HepG2 (cell line): ENCODE results near the gene DNAJC15. TPM values are rescaled to one million over a fixed set of nuclear protein-coding genes. Genes with fewer than 3 reads are reported as not detected.

ENCODE experiments used
- AHDC1 ChIP-seq: sonication (generic); formaldehyde crosslinking; IDR thresholded peaks from 2 replicates; pipeline ENCODE4 v1.5.1; 2020; ENCODE audit warnings: mild to moderate bottlenecking, missing genetic modification reagents, borderline replicate concordance
- CBFB ChIP-seq: sonication (generic); formaldehyde crosslinking; IDR thresholded peaks from 2 replicates; pipeline ENCODE4 v1.4.0; 2020; ENCODE audit warnings: missing genetic modification reagents
- CREB1 ChIP-seq, 2 experiments: fragments of 450-650 bp in 1 of 2; IDR thresholded peaks; 2 replicates each; pipeline ENCODE4 v1.6.1; 2016 to 2017; ENCODE audit warnings: control low read depth in 1 of 2, mild to moderate bottlenecking in 1 of 2, missing compliant biosample characterization in 1 of 2, missing genetic modification characterization in 1 of 2
- DMAP1 ChIP-seq: IDR thresholded peaks from 2 replicates; pipeline ENCODE4 v1.6.1; 2016
- FOSL2 ChIP-seq: sonication (generic); formaldehyde crosslinking; IDR thresholded peaks from 2 replicates; pipeline ENCODE4 v1.4.0; 2020; ENCODE audit warnings: missing genetic modification reagents
- FOXA3 ChIP-seq: IDR thresholded peaks from 2 replicates; pipeline ENCODE4 v1.6.1; 2016; ENCODE audit warnings: missing genetic modification reagents, missing compliant biosample characterization
- HOXA3 ChIP-seq: sonication (generic); formaldehyde crosslinking; IDR thresholded peaks from 2 replicates; pipeline ENCODE4 v1.5.0; 2020; ENCODE audit warnings: missing genetic modification reagents
- MED1 ChIP-seq: sonication (generic); formaldehyde crosslinking; IDR thresholded peaks from 2 replicates; pipeline ENCODE4 v1.4.0; 2020; ENCODE audit warnings: missing genetic modification reagents
- NCOA2 ChIP-seq: sonication (generic); formaldehyde crosslinking; IDR thresholded peaks from 2 replicates; pipeline ENCODE4 v1.8.0; 2022; ENCODE audit warnings: inconsistent platforms
- PATZ1 ChIP-seq: sonication (generic); formaldehyde crosslinking; IDR thresholded peaks from 2 replicates; pipeline ENCODE4 v1.4.0; 2020; ENCODE audit warnings: missing genetic modification reagents
- PHB2 ChIP-seq: fragments of 450-650 bp; IDR thresholded peaks from 2 replicates; pipeline ENCODE4 v1.6.1; 2018; ENCODE audit not compliant: partially characterized antibody
- POLR2G ChIP-seq: fragments of 200-400 bp; formaldehyde crosslinking; IDR thresholded peaks from 2 replicates; pipeline ENCODE4 v1.6.1; 2018; ENCODE audit warnings: mild to moderate bottlenecking, low read depth, low read length, moderate library complexity
- PPARG ChIP-seq: conservative IDR thresholded peaks from 2 replicates; pipeline ENCODE4 v1.6.1; 2016; ENCODE audit warnings: missing biosample characterization, missing genetic modification reagents
- RCOR2 ChIP-seq: IDR thresholded peaks from 2 replicates; pipeline ENCODE4 v1.6.1; 2016; ENCODE audit warnings: missing biosample characterization, missing genetic modification reagents
- RXRA ChIP-seq: sonication (generic); formaldehyde crosslinking; IDR thresholded peaks from 2 replicates; pipeline ENCODE4 v1.5.1; 2020; ENCODE audit warnings: missing genetic modification reagents
- SOX5 ChIP-seq: IDR thresholded peaks from 2 replicates; pipeline ENCODE4 v1.6.1; 2016; ENCODE audit warnings: borderline replicate concordance
- ZBTB21 ChIP-seq: sonication (generic); formaldehyde crosslinking; IDR thresholded peaks from 2 replicates; pipeline ENCODE4 v1.4.0; 2020; ENCODE audit warnings: missing genetic modification reagents
- ZFP37 ChIP-seq: sonication (generic); formaldehyde crosslinking; IDR thresholded peaks from 2 replicates; pipeline ENCODE4 v1.4.0; 2020; ENCODE audit warnings: missing genetic modification reagents, borderline replicate concordance
- ZNF124 ChIP-seq: sonication (generic); formaldehyde crosslinking; IDR thresholded peaks from 2 replicates; pipeline ENCODE4 v1.4.0; 2020; ENCODE audit warnings: missing genetic modification reagents
- ZNF503 ChIP-seq: sonication (generic); formaldehyde crosslinking; IDR thresholded peaks from 2 replicates; pipeline ENCODE4 v1.4.0; 2020; ENCODE audit warnings: missing genetic modification reagents
- ZNF605 ChIP-seq: sonication (generic); formaldehyde crosslinking; IDR thresholded peaks from 2 replicates; pipeline ENCODE4 v1.8.0; 2022; ENCODE audit warnings: mild to moderate bottlenecking, missing genetic modification reagents
- ZNF75D ChIP-seq: sonication (generic); formaldehyde crosslinking; IDR thresholded peaks from 2 replicates; pipeline ENCODE4 v1.8.1; 2023; ENCODE audit warnings: missing genetic modification reagents, mild to moderate bottlenecking, borderline replicate concordance
- polyA plus RNA-seq, 8 experiments: library from polyadenylated mRNA; depleted of rRNA in 3 of 8; stranded (reverse) in 7 of 8; unstranded in 1 of 8; fragments of >200 nt; fragmentation: Illumina TruSeq in 4 of 8; extraction: Trizol in 4 of 8; gene quantifications; 2 replicates each; pipeline versions ENCODE4 v1.2.1 to v1.2.3, GENCODE V29; 2011 to 2016; ENCODE audit warnings: low read depth in 4 of 8, missing spikeins in 1 of 8, mixed read lengths in 1 of 8; ENCODE audit not compliant: insufficient read depth in 1 of 8
- total RNA-seq, 5 experiments: library from RNA; depleted of rRNA; stranded (reverse); fragments of >200 nt; fragmentation: Illumina TruSeq; extraction: Trizol; gene quantifications; 2 replicates each; pipeline ENCODE4 v1.2.3, GENCODE V29; 2016; ENCODE audit warnings: low read depth in 1 of 5

Gene DNAJC15
- total and polyA plus RNA-seq, 2 of the 13 experiments (the other 11 are each of a cell fraction or from before 2014, with no cell fraction given): 23.0 to 31.9 TPM

GRCh38 chr13:43057653-43058317 lies 34.4 kb downstream of the DNAJC15 start (continued):
- TF ChIP-seq MED1 (CRISPR knock-in tag) (peak; percentile 77), RXRA (CRISPR knock-in tag) (peak; percentile 25; the same call in 1 of the 2 replicates), NCOA2 (peak; percentile 80), POLR2G (peak; percentile 32; the same call in 1 of the 2 replicates), CBFB (peak; percentile 98), FOXA3 (CRISPR knock-in tag) (0 out of 2 replicates have a peak, but pooled peaks have one; percentile 42), ZFP37 (CRISPR knock-in tag) (no peak), FOSL2 (peak; percentile 61), DMAP1 (CRISPR knock-in tag) (no peak; the same call in 1 of the 2 replicates), PHB2 (no peak), RCOR2 (CRISPR knock-in tag) (peak; percentile 44; the same call in 1 of the 2 replicates), ZBTB21 (0 out of 2 replicates have a peak, but pooled peaks have one; percentile 62), SOX5 (peak; percentile 98), ZNF503 (peak; percentile 58; the same call in 1 of the 2 replicates), ZNF124 (no peak), HOXA3 (CRISPR knock-in tag) (peak; percentile 58), PPARG (CRISPR knock-in tag) (0 out of 2 replicates have a peak, but pooled peaks have one; percentile 14), CREB1 (IDR thresholded peaks at IDR 0.05) (peak; percentile 78), CREB1 (CRISPR knock-in tag; IDR thresholded peaks at IDR 0.05) (no peak), ZNF605 (CRISPR knock-in tag) (no peak), PATZ1 (CRISPR knock-in tag) (peak; percentile 61; the same call in 1 of the 2 replicates), AHDC1 (peak; percentile 55; the same call in 1 of the 2 replicates), ZNF75D (CRISPR knock-in tag) (no peak)
